Activated T-helper 1 cell treated with anti-CD3 and anti-CD28 coated beads, Interleukin-2, amount 50 U/mL, for 16 hours (primary cell): Measurements from ENCODE around the gene GMEB1.
"Not testable (repeated sequence)": the region's sequence is repeated elsewhere in the genome, so short reads cannot be mapped to it uniquely, and the experiment has no call there.

Experiments
- DNase-seq, 2 donors: peaks; one replicate each; pipeline ENCODE4 v3.0.0-alpha.2; 2020; ENCODE audit warnings: low read depth in 1 of 2, low spot score in 1 of 2

GMEB1 gene, protein sequence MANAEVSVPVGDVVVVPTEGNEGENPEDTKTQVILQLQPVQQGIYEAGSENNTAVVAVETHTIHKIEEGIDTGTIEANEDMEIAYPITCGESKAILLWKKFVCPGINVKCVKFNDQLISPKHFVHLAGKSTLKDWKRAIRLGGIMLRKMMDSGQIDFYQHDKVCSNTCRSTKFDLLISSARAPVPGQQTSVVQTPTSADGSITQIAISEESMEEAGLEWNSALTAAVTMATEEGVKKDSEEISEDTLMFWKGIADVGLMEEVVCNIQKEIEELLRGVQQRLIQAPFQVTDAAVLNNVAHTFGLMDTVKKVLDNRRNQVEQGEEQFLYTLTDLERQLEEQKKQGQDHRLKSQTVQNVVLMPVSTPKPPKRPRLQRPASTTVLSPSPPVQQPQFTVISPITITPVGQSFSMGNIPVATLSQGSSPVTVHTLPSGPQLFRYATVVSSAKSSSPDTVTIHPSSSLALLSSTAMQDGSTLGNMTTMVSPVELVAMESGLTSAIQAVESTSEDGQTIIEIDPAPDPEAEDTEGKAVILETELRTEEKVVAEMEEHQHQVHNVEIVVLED

DNA sequence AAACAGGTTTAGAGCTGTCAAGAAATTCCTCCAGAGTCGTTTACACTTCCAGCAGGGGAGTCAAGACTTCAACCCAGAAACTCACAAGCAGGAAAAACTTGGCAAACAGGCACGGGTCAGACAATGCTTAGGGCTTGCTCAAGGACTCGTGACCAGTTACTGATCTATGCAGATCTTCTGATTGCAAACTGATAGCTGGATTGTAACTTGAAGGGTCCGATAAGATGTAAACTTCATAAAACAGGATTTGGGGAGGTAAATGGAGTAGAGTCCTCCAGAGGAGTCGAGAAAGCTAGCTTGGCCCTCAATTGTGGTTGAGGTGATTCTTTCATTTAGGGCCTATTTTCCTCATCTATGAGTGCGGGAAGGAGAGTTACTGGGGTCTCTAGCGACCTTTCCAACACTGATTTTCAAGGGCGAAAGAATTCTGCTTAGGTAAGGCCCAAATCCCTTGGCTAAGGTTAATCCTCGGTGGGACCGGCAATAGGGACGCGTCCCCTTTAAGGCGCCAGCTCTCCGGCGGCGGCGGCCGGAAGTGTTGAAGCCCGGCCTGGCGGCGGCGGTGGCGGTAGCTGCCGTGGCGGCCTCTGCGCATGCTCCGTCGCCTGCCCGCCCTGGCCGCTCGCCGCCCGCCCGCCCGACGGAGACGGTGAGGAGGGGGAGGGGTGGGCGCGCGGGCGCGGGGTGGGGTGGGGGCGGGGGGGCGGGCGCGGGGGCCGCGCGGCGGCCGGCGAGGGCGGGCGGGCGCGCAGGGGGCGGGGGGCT is at the start of gene GMEB1:
Gene GMEB1, plus strand, starts transcription at position 594 of the 765 bp plus-strand sequence. CDS start 14,829 bp downstream, outside the sequence.
- DNase-seq: peak; percentile 61 to 81

DNA sequence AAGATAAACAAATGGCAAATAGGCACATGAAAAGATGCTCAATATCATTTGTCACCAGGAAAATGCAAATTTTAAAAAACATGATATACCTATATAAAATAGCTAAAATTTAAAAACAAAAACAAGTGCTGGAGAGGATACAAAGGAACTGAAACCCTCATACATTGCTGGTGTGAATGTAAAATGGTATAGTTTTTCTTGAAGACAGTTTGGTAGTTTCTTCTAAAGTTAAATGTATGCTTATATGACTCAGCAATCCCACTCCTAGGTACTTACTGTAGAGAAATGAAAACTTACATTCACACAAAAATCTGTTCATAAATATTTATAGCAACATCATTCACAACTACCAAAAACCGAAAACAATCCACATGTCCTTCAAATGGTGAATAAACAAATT is 36.9 kb upstream of the GMEB1 start:
- DNase-seq: no peak

DNA sequence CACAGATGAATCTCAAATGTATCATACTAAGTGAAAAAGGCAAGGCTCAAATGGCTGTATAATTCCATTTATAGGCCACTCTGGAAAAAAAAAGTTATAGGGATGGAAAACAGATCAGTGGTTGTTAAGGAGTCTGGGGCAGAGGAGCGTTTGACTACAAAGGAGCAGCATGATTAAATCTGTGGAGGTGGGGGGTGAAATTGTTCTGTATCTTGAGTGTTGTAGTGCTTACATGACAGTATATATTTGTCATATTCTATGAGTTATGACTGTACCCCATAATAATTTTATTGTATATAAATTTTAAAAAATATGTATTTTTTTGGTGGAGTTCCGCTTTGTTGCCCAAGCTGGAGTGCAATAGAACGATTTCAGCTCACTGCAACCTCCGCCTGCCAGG is 36.0 kb upstream of the GMEB1 start:
- no peak for DNase-seq

DNA sequence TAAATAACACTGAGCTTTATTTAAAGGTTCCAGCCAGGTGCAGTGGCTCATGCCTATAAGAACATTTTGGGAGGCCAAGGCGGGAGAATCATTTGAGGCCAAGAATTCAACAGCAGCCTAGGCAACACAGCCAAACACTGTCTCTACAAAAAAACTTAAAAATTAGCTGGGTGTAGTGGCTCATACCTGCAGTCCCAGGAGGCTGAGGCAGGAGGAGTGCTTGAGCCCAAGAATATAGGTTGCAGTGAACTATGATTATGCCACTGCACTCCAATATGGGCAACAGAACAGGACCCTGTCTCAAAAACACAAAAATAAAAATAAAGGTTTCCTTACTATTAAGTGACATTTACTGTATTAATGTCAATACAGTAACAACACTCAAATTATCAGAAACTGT is 27.8 kb upstream of the GMEB1 start:
- DNase-seq: peak in 1 of 2 donors; percentile 4

DNA sequence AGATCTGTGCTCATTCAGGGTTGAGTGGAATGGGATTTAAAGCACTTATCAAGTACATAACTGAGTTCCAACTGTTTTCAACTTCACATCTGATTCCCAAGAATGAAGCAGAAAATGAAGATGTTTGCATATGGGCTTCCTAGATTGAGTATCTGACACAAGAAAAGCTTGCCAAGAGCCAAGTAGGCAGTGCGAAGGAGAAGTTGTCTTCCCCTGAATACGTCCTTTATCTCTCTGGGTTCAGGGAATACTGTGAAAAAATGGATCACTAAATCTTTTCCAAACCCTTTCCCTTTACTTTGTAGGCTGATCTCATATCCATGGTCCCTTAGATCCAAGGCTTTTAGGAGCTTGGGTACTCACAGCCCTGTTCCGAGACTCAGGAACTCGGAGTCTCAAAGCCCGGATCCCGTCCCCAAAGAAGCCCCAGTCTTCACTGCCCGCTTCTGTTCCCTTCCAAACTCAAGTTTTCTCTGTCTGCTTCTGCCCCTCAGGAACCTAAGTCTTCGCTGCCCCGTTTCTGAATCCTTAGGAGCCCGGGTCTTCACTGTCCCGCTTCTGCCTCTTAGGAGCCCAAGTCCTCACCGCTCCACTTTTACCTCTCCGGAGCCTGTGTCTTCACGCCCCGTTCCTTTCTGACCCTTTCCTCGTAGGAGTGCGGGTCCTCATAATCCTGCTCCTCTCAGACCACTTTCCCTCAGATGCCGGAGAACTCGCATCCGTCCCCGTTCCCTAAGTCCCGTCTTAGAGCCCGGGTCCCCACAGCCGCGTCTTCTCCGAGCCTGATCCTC is 26.3 kb upstream of the GMEB1 start:
- peak in 1 of 2 donors; percentile 2 for DNase-seq

DNA sequence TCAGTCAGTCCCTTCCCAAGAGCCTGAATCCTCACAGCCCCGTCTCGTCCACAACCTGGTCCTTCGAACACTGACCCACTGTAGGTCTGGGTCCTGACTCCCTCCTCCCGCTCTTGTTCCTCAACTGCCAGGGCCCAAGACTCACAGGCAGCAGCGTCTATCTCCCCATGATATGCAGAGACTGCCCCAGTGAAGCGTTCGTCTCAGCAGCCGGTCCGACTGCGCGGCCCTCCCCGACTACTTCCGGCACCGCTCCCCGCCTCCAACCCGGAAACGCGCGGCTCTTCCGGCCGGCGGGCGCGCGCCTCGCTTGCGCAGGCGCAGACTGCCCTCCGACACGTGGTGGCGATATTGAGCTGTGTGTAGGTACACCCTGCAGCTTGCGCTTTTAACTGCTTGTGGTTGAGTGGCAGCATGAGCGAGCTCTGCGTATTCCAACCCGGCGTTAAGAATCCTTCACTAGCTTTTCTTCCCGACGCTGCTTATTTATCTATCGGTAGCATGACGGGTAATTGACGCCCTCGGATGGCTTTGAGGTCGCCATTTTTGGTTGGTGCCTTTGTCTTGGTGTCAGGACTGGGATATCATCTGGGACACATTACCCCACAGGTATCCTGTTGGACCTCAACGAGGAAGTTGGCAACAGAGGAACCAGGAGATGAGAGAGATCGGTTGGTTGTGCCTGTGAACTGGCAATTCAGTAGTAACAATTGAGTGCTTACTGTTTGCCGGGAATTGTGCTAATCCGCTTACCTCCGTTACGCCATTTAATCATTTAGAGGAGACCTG is 25.5 kb upstream of the GMEB1 start, which contains the start of gene TAF12:
Gene TAF12, minus strand, starts transcription at position 221 of the 789 bp plus-strand sequence. CDS start 20,986 bp downstream, outside the sequence.
- peak; percentile 78 to 90 for DNase-seq

DNA sequence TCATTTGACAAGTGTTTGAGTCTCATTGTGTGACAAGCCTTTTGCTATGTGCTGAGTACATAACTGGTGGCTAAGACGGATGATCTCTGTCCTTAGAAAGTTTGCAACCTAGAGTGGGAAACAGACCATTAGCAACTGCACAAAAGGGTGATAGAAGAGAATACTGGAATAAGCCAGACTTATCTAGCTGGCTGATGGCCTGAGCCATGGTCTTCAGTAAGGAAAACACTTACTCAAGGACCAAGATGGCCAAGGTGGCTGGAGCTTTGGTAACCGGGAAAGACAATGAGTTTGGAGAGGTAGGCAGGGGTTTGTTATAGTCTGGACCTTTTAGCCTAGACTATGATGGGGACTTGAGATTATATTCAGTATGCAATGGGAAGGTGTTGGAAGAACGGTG is 24.1 kb upstream of the GMEB1 start:
- DNase-seq: no peak

DNA sequence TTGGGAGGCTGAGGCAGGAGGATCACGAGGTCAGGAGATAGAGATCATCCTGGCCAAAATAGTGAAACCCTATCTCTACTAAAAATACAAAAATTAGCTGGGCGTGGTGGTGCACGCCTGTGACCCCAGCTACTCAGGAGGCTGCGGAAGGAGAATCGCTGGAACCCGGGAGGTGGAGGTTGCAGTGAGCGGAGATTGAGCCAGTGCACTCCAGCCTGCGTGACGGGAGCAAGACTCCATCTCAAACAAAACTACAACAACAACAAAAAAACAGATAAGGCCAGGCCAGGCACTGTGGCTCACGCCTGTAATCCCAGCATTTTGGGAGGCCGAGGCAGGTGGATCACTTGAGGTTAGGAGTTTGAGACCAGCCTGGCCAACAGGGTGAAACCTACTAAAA is 23.2 kb upstream of the GMEB1 start:
- not testable (repeated sequence) for DNase-seq

DNA sequence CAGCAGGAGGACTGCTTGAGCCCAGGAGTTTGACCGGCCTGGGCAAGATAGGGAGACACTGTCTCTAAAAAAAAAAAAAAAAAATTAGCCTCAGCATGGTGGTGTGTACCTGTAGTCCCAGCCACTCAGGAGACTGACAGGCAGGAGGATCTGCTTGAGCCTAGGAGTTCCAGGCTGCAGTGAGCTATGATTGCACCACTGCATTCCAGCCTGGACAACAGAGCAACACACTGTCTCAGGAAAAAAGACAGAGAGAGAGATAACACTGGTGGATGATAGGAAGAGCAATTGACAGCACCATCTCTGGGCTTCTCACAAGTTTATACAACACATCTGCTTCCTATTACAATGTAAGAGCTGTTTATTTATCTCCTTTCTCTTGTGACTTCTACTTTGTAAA is 22.5 kb upstream of the GMEB1 start:
- no peak for DNase-seq

DNA sequence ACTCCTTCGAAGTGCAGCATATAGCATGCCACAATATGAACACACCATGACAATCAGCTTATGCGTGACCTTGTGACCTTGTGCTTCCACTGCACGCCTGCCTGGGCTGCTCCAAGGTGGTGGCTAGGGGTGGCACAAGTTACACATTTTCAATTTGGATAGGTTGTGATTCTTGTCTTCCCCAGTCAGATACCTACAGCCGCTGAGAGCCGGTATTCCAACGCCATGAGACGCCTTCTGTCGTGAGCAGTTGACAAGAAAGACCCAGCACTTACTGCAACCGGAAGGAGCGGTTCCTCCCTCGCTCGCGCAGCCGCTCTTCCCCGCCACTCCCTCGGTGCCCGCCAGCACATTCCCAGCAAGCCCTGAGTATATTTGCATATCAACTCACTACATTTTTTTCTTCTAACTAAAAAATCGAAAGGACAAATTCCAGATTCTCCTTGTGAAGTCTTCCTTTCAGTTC is 20.5 kb upstream of the GMEB1 start:
- peak; percentile 71 to 83 for DNase-seq

DNA sequence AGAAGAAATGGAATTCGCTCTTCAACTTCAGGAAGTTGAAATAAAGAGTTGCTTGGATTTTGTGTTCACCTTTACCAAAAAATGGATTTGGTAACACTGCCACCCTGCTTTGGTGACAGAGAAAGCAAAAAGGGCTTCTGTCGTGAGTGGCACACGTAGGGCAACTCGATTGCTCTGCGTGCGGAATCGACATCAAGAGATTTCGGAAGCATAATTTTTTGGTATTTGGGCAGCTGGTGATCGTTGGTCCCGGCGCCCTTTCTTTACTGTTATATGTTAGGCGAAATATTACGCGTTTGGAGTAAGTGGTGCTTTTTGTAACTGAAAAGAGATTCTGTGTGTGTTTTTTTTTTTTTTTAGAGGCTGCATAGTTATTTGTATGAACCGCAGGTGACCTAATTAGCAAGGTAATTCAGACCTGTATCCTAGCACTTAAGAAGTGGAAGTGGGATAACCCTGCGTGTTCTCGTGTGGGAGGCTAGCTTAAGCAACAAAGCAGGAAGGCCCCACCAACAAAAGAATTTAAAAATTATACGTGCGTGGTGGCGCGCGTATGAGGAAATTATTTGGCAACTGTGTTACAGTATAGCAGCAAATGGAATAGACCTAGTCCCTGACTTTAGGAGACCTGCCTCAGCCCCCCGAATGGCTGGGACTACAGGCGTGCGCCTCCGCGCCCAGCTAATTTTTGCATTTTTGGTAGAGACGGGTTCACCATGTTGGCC is 19.9 kb upstream of the GMEB1 start, which contains the start of gene RNU11:
Gene RNU11, plus strand, starts transcription at position 127 of the 725 bp plus-strand sequence.
- DNase-seq: peak; percentile 74 to 82

DNA sequence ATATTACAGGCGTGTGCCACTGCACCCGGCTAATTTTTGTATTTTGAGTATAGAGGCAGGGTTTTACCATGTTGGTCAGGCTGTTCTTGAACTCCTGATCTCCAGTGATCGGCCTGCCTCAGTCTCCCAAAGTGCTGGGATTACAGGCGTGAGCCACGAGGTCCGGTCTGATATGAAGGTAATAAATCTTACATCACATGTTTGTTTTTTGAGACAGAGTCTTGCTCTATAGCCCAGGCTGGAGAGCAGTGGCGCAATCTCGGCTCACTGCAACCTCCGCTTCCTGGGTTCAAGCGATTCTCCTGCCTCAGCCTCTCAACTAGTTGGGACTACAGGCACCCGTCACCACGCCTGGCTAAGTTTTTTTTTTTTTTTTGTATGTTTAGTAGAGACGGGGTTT is 15.5 kb upstream of the GMEB1 start:
- DNase-seq: not testable (repeated sequence)

DNA sequence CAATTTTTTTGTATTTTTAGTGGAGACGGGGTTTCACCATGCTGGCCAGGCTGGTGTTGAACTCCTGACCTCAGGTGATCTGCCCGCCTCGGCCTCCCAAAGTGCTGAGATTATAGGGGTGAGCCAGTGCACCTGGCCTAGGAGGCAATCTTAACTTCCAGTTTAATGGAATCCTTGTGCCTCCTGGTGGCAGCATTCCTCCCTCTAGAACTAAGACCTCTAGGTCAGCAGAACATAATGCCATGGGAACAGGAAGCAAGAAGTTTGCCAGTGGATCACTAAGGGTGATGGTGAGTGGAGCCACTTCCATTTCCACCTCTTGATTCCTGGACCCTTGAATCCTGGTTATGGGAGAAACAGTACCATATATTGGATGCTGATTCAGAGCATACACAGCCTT is 14.7 kb upstream of the GMEB1 start:
- DNase-seq: not testable (repeated sequence)

DNA sequence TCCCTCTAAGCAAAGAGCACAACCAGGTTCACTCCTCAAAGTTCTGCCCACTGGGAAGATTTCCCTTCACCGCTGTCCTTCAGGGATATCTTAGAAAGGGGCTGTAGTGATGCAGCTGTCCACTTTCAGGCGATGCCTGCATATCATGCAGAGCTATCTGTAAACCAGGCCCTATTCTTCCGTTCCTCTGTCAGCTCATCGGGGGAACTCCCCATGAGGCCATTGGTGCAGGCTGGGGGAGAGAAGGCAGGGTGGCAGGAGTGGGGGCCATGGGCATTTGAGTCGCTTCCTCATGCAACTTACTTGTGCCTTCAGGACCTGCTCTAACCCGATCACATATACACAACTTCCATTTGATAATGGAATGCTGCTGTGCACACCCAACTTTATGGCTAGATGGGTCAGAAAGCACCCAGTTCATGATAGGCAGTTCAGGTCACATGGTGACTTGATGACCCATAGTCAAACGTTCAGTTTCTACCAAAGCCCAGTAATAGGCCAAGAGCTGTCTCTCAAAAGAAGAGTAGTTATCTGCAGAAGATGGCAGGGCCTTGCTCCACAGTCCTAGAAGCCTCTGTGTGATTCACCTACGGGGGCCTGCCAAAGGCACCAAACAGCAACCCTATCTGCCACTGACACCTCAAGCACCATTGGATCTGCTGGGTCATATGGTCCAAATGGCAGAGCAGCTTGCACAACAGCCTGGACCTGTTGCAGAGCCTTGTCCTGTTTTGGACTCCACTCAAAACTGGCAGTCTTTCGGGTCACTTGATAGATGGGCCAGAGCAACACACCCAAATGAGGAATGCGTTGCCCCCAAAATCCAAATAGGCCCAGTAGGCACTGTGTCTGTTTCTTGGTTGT is 12.9 kb upstream of the GMEB1 start:
- not testable (repeated sequence) for DNase-seq

DNA sequence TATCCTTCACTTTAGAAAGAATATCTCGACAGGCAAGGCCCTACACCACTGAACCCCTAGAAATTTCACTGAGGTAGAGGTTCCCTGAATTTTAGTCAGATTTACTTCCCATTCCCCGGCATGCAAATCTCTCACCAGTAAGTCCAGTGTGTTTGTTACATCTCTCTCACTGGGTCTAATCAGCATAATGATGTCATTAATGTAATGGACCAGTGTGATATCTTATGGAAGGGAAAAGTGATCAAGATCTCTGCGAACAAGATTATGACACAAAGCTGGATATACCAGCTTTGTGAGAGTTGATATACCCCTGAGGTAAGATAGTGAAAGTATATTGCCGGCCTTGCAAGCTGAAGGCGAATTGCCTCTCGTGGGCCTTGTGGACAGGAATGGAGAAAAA is 12.2 kb upstream of the GMEB1 start:
- no peak for DNase-seq

DNA sequence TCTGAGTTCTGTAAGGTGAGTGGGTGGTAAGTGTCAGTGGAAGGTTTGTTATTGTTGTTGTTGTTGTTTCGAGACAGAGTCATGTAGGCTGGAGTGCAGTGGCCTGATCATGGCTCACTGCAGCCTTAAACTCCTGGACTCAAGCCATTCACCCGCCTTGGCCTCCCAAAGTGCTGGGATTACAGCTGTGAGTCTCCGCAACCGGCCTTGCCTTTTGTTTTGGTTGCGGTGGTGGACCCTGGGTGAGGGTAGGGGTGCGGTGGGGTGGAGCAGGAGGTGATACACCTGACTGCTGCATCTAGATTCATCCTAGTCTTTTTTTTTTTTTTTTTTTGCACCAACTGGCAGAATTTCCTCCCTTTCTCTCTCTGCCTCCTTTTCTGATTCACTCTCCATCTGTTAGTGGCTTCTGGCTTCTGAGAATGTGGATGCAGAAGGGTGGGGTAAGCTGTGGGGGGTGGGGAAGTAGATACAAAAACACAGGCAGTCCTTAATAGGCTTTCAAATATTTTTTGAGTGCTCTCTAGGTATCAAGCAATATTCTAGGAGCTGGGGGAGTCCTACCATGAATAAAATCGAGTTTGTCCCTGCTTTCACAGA is 4.6 kb upstream of the GMEB1 start:
- no peak for DNase-seq

DNA sequence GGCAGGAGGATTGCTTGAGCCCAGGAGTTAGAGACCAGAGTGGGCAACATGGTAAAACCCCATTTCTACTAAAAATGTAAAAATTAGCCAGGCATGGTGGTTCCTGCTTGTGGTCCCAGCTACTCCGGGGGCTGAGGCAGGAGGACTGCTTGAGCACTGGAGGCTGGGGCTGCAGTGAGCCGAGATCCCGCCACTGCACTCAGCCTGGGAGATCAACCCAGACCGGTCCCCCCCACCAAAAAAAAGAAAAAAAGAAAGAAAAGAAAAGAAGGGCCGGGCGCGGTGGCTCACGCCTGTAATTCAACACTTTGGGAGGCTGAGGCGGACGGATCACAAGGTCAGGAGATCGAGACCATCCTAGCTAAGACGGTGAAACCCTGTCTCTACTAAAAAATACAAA is 1.8 kb upstream of the GMEB1 start:
- no peak for DNase-seq
